CD4-positive, alpha-beta T cell treated with Interleukin-4 for 1 hour (primary cell): ENCODE data around the gene KIT.
"Not testable (repeated sequence)": the region's sequence is repeated elsewhere in the genome, so short reads cannot be mapped to it uniquely, and the experiment has no call there.

Source experiments
- DNase-seq, 2 donors: peaks; one replicate each; pipeline ENCODE4 v3.0.0-alpha.2; 2020 to 2022

Gene KIT

DNA sequence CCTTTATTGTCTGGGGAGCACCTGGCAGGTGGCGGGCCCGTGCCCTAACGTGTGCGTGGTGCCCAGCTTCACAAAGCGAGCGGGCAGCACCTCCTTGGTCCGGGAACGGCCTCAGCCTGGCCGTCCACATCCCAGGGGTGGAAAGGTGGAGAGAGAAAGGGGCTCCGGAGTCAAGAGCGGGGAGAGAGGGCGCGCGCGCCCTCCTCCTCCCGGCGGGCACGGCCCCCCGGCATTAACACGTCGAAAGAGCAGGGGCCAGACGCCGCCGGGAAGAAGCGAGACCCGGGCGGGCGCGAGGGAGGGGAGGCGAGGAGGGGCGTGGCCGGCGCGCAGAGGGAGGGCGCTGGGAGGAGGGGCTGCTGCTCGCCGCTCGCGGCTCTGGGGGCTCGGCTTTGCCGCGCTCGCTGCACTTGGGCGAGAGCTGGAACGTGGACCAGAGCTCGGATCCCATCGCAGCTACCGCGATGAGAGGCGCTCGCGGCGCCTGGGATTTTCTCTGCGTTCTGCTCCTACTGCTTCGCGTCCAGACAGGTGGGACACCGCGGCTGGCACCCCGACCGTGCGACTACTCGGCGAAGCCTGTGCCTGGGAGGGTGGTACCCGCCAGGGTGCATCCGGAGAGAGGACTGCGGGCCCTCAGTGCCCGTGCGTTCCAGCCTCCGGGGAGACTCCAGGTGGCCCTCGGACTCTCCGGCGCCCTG, at the start of gene KIT:
Gene KIT, plus strand, starts transcription at position 407 of the 701 bp plus-strand sequence. Its CDS starts 58 bp downstream, at position 465.
- peak in 1 of 2 donors; percentile 6 for DNase-seq

DNA sequence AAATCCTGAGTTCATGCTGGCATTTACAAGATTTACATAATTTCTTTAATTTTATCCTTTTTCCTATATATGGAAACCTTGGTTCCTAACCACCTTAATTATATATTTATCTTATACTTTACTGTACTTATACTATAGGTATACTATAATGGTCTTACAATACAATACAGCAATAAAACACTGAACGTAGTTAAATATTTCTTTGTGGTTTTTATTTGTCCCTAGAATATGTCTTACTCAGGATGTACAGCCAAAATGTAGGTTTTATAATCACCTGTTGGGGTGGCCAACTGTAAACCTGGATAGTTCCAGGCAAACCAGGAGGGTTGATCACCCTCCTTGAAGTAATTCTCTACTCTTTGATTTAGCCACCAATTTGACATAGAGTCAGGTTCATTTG, 48.4 kb upstream of the KIT start:
- DNase-seq: no peak

DNA sequence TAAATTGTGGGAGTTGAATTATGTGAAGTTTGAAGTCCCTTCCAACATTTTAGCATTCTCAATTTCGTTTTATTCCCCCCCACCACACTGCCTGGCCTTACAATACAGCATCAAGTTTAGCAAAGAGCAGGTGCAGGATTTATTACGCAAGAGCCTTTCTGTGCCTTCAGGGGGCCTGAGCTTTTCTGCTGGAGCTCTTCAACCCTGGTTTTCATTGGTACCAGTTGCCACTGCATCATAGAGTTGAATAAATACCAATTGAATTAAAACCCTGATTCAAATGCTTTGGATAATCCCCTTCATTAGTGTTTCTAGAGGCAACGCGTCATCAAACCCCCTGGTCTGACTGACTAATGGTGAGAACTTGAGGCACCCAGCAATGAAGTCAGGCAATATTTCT, 43.6 kb upstream of the KIT start:
- DNase-seq: no peak

DNA sequence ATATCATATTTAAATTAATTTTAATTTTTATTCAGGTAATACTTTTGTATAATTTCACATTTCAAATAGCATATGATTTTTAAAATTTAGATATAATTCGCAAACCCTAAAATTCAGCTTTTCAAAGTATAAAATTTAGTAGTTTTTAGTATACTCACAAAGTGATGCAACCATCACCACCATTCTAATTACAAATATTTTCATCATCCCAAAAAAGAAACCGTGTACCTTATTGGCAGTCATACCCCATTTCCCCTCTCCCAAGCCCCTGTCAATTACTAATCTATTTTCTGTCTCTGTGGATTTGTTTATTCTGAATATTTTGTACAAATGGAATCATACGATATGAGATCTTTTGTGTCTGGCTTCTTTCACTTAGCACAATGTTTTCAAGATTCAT, 37.0 kb upstream of the KIT start:
- DNase-seq: no peak

DNA sequence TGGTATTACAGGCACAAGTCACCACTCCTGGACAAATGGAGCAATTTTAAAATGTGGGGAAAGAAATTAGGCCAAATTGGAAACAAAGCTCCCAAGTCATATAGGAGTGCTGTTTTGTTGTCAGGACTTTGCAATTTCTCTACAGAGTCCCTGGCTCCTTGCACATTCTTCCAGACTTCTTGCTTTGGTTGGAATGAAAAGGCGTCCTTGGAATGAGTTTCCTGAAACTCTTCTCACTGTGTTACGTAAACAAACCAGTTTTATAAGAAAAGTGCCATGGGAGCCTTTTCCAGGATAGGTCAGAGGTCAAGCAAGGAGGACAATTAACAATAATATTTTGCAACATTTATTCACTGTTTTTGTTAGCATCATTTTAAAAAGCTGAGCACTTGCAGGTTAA, 32.4 kb upstream of the KIT start:
- no peak for DNase-seq

DNA sequence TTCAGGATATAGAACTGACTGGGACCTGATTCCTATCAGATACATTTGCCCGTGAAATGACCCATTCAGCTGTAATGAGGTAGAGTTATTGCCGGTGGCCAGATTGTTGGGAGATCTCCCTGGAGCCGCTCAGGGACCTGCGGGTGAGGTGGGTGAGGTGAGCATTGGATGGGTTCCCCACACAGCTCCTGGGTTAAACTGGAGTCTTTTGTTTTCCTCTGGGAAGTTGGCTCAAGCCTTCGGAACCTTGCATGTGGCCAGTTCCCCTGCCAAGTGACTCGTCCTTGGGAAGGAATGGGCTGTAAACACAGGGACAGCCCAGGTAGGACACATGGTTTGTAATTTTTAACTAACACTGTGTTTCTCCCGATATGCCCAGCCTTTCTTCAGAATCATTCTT, 31.6 kb upstream of the KIT start:
- no peak for DNase-seq

DNA sequence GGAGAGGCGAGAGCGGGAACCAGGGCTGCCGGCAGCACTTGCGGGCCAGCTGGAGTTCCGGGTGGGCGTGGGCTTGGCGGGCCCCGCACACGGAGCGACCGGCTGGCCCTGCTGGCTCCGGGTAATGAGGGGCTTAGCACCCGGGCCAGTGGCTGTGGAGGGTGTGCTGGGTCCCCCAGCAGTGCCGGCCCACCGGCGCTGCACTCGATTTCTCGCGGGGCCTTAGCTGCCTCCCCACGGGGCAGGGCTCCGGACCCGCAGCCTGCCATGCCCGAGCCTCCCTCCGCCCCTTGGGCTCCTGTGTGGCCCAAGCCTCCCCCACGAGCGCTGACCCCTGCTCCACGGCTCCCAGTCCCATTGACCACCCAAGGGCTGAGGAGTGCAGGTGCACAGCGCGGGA, 25.2 kb upstream of the KIT start:
- DNase-seq: no peak

DNA sequence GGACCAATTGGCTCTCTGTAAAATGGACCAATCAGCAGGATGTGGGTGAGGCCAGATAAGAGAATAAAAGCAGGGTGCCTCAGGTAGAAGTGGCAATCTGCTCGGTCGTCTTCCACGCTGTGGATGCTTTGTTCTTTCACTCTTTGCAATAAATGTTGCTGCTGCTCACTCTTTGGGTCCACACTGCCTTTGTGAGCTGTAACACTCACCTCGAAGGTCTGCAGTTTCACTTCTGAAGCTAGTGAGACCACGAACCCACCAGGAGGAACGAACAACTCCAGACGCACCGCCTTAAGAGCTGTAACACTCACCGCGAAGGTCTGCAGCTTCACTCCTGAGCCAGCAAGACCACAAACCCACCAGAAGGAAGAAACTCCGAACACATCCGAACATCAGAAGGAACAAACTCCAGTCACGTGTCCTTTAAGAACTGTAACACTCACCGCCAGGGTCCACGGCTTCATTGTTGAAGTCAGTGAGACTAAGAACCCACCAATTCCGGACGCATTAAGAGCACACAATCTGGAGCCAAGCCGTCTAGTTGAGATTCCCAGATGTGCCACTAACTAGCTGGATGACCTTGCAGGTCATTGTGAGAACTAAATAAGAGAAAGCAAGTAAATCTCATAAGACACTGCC, 24.5 kb upstream of the KIT start:
- DNase-seq: not testable (repeated sequence)

DNA sequence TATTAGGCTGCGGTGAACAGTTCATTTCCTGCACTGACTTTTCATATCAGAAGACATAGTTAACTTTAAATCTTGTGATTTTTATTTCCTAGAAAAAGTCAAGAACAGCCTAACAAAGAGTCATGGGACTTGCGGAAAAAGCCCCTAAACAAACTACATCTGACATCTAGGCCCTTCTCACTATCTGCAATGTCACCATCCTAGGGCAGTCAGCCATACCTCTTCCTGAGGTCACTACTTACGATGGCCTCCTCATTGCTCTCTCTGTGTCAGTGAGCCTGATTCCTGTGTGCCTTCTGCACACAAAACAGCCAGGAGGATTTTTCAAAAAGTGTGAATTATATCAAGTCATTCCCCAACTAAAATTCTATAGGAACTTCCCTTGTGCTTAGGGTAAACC, 22.4 kb upstream of the KIT start:
- DNase-seq: no peak

DNA sequence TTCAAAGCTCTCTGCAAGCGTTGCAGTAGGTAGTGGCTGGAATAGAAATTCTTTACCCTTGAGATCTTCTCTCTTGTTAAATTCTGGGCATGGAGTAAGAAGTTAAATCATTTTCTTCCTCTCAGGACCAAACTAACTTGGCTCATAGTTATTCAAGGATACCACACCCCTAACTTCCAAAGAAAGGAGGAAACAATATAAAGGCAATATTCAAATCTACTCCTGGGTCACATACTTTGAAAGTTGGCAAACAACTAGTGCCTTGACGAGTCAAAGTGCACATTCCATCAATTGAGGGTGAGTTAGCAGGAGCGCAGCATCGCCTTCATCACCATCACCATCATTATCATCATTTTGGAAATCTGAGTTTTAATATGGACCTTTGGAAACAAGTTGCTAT, 20.4 kb upstream of the KIT start:
- DNase-seq: no peak

DNA sequence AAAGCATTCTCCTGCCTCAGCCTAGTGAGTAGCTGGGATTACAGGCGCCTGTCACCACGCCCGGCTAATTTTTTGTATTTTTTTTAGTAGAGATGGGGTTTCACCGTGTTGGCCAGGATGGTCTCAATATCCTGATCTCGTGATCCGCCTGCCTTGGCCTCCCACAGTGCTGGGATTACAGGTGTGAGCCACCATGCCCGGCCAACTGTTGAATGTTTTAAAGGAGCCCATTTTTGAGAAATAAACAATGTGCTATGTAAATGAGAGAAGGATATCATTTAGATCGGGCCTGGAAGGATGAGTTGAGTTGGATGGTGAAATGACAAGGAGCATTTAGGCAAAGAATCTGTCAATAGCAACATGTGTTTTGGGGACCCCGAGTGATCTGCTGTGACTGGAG, 16.7 kb upstream of the KIT start:
- not testable (repeated sequence) for DNase-seq

DNA sequence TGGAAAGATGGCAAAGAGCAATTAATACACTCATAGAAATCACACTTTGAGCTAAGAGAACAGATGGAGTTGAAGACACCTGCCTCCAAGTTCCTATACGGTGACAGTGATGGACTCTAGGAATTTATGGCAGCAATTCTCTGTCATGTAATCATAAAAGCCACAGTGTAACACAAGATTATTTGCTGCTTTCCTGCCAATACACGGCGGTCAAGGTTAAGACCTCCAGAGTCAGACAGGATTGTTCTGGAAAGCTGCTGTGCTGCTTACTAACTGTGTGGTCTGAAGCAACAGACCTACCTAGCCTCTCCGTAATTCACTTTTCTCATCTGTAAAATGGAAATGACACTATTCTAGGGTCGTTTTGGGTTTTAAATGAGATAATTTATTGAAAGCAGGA, 14.6 kb upstream of the KIT start:
- DNase-seq: no peak

DNA sequence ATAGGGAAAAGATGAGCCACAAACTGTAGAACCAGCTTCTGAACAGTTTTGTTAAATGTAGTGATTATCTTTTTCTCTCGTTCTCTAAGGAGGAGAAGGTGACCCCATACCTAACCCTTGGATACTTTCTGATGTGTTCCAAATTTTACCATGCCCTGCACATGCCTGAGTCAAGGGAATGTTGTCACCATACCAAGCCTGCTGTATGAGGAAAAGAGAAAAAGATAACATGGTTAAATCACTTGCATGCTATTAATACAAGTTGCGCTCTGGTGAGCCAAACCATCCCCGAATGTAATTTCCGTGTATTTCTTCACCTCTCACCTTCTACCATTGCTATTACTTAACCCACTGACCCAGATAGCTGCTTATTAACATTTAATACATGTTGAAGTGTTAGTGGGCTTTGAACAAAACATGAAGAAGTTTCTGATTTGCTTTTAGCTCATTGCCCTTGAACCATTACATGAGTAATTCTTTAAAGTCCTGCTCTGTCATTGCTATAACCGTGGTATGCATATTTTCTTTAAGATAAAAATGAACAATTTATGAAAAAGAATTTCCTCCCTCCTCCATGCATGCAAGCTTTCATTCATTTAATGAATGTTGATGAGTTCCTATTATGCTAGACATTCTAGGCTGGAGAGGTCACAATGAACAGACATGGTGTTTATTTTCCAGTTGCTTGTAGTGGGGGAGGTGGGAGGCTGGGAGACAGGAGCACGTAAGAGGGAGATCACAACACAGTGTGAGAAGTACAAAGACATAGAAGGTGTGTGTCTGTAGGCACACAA, 13.6 kb upstream of the KIT start:
- no peak for DNase-seq

DNA sequence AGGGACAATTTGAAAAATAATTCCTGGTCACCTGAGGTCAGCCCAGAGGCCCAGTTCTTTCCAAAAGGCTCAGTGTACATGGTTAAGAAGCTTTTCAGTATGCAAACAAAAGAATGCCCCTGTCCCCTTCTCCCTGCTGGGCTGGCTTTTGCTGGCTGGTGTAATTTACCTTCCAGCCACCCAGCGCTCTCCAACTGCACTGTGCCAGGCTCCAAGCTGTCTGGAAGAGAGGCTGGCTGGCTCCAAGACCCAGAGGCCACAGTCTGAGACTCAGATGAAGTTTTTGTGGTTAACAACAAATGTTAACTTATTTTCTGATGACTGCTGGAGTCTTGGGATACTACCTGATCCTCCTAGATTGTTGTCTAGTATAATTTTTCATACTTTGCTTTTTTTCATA, 11.9 kb upstream of the KIT start:
- no peak for DNase-seq

DNA sequence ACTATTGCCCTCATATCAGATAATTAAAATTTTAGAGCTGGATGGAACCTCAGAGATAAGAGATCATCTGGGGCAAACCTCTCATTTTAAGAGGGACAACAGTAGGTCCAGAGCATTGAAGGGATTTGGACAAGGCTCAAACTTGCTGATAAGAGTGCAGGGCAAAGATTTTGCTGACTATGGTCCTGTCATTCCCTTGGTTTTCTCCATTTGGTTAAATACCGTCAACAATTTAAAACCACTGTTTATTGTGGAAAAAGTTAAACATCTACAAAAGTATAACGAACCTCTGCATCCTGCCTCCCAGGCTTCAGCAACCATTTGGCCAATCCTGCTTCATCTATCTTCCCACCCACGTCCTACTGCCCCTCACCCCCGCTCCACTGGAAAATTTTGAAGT, 10.7 kb upstream of the KIT start:
- no peak for DNase-seq

DNA sequence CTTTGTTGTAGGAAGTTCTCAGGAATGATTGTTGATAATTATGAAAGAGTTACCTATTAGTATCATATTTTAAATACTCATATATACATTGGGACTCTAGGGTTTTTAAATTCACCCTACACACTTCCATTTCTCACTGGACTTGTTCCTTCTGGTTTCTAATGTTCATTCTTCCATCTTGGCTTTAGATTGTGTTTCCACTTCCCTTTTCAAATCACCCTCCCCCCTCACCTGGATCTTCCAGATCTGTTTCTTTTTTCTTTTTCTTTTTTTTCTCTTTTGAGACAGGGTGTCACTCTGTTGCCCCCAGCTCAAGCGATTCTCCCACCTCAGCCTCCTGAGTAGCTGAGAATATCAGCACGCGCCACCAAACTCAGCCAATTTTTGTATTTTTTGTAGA, 6.7 kb upstream of the KIT start:
- DNase-seq: no peak

DNA sequence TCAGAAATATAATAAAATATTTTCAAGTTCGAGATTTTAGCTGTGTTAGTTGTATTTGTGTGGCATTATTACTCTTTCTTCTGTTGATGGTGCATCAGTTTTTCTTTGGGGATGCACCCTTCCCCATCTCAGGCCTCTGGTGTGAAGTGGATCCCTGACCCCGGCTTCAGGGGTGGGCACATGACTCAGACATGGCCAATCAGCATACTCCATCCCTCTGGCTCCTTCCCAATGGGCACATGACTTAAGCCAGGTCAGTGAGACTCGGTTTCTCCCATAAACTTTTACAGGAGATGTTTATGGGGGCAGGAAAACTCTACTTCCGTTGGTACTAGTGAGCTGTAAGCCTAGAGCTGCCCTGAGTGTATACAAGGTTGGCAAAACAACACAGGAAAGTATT, 3.0 kb upstream of the KIT start:
- DNase-seq: no peak

DNA sequence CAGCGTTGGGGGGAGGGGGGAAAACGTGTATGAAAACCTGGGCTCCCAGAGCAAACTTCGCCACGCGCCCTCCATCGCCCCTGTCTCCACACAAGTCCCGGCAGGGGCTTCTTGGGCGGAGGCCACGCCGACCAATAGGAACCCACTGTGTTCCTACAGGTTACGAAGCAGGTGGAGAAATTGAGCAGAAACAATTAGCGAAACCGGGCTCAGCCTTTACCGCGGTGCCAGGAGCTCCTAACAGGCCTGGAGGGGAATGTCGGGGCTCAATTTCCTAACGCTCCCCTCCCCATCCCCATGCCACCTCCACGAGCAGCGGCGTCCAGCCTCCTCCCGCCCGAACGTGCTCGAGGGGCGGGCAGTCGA, 589 bp upstream of the KIT start:
- no peak for DNase-seq

DNA sequence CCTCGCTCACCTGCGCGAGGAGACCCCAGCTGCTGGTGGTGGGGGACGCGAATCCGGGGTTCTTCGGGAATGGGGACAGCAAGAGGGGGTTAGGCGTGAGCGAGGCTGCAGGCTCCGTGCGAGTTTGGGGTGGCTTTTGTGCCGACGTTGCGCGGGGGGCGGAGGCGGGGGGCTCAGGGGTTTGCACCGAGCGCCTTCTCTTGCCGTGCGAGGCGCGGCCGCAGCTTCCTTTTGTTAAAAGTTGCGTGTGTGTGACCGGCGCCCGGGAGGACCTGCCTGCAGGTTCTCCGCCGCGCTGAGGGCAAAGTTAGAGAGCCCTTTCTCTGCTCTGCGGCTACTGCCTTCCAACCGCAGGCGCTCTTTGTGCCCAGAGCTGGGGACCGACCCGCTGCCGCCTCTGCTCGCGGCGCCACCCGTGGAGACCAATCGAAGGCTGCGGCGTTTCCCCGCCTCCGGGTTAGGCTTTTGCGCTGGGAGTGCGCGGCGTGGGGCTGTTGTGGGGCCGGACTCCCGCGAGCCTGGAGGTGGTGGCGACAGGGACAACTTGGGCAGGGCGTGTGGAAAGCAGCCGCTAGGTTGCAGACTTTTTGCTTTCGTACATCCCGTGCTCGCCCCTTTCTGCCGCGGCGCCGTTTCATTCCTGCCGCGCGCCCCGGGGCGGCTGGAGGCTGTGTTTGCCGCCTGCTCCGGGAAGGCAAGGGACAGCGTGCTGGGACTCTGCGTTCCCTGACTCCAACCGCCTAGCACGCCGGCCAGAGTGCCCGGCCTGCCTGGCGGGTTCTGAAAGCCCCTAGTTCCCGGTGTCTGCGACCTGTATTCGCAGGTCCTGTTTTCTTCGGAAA, 716 bp downstream of the KIT start:
- DNase-seq: peak; percentile 9 to 15

DNA sequence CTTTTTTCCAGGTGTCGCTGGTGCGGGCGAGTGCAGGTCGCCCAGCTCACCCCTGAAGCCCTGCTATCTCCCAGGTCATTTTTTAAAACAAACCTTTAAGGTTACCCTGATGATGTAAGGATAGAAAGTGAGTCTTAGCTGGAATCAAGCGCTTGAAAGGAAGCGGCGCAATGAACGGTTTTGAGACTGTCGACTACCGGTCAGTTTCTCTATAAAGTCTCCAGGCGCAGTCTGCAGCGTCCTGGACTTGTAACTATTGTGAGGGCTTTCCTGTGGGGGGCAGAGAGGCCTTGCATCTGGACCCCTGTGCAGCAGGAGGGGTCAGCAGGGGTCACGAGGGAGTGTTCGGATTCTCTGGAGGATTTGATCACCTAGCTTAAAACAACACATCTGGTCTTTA, 1.6 kb downstream of the KIT start:
- DNase-seq: no peak

DNA sequence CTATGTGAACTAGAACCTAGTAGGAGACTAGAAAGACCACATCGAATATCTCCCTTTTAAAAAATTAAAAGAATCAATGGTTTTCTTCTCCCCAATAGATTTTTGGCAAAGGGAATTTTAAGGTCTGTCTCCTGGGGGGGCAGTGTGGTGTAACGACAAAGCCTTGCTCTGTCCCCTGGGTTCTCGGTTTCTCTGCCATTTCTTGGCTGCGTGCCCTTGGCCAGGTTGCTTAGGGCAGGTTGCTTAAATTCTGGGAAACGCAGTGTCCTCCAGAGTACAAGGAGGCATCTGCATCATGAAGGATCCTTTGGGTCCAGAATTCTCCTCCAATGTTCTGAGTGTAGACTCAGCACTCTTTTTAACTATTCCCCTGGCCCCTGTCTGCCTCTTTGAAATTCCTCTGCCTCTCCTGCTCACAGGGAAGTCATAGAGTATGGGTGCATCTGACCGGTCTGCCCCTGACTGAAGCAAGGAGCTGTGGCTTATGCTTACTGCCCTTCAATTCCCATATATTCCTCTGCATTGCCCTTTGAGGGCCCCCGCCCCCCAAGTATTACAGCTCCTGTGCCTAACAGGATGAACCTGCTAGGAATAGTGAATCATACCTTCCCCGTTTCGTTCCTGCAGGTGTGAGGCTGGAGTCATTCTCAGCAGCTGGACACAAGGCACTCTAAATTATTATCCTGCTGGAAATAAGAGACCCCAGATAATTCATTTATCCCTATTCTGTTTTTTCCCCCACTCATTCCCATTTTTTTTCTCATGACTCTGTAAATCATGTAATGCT, 2.2 kb downstream of the KIT start:
- no peak for DNase-seq

DNA sequence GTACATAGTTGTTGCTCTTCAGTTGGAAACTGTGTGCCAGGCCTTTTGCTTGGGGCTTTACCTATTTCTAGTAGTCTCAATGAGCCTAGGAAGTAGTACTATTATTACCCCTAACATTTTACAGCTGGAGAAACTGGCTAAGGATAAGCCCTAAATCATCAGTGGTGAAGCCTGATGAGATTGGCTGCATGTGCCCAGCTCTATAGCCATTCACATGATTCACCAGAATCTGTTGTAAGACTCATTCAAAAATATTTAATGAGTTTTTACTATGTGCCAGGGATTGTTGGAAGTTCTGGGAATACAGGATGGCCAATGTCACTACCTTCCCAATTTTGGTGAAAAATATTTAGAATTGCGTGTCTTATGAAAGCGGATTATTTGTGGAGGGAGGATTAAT, 2.8 kb downstream of the KIT start:
- no peak for DNase-seq

DNA sequence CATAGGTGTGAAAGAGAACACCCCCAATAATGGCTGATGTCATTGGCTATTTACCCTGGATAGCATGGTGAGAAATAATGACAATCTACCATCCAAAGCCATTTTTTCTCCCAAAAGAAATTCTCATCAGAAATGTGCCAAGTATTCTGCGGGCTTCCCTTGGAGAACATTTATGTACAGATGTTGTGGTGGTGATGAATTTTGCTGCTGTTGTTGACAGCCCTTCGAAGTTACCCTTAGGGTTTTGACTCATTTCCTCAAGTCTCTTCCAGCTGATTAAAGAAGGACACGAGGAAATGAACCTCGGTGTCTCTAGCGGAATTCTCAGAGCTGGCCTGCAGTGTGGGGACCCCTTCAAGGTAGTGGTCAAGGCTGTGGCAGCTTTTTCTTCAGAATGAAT, 3.4 kb downstream of the KIT start:
- no peak for DNase-seq
